GM12878 (cell line): ENCODE measurements around the gene GUCY2D.

Source experiments
- EGR1 ChIP-seq, 2 experiments: IDR thresholded peaks; 1 replicate in 1 of 2; 2 replicates in 1 of 2; pipeline ENCODE4 v1.6.1; 2011 to 2012; ENCODE audit warnings: low read depth in 2 of 2, low read length in 2 of 2, borderline replicate concordance in 1 of 2, mild to moderate bottlenecking in 1 of 2, moderate library complexity in 1 of 2
- HCFC1 ChIP-seq: fragments of 150-350 bp; IDR thresholded peaks from 2 replicates; pipeline ENCODE4 v1.6.1; 2014; ENCODE audit warnings: low read length
- HDAC2 ChIP-seq: fragments of 200-600 bp; sonication (generic); IDR thresholded peaks from 2 replicates; pipeline ENCODE4 v1.6.1; 2017
- JUNB ChIP-seq: IDR thresholded peaks from 2 replicates; pipeline ENCODE4 v1.6.1; 2016; ENCODE audit warnings: antibody characterized with exemption, mild to moderate bottlenecking
- MTA3 ChIP-seq: IDR thresholded peaks from 2 replicates; pipeline ENCODE4 v1.6.1; 2012; ENCODE audit warnings: low read length, inconsistent platforms, borderline replicate concordance
- POU2F2 ChIP-seq: IDR thresholded peaks from 3 replicates; pipeline ENCODE4 v1.6.1; 2011; ENCODE audit warnings: low read depth, mild to moderate bottlenecking, low read length, borderline replicate concordance
- YY1 ChIP-seq: IDR thresholded peaks from 2 replicates; pipeline ENCODE4 v1.6.1; 2011; ENCODE audit warnings: low read depth, mild to moderate bottlenecking, low read length
- TF ChIP-seq, protein P1 (sequence below), 3 experiments: IDR thresholded peaks in 2 of 3; conservative IDR thresholded peaks in 1 of 3; 2 replicates each; pipeline ENCODE4 v1.5.1; 2011; ENCODE audit warnings: low read depth in 3 of 3, low read length in 3 of 3, mild to moderate bottlenecking in 3 of 3, control low read depth in 2 of 3, moderate library complexity in 2 of 3, inconsistent platforms in 1 of 3, mixed read lengths in 1 of 3; ENCODE audit not compliant: control insufficient read depth in 2 of 3, insufficient read depth in 1 of 3; ENCODE audit errors: extremely low read depth in 1 of 3

GRCh38 chr17:8022360-8023003 is 20.1 kb downstream of the GUCY2D start:
- TF ChIP-seq, protein P1, sequence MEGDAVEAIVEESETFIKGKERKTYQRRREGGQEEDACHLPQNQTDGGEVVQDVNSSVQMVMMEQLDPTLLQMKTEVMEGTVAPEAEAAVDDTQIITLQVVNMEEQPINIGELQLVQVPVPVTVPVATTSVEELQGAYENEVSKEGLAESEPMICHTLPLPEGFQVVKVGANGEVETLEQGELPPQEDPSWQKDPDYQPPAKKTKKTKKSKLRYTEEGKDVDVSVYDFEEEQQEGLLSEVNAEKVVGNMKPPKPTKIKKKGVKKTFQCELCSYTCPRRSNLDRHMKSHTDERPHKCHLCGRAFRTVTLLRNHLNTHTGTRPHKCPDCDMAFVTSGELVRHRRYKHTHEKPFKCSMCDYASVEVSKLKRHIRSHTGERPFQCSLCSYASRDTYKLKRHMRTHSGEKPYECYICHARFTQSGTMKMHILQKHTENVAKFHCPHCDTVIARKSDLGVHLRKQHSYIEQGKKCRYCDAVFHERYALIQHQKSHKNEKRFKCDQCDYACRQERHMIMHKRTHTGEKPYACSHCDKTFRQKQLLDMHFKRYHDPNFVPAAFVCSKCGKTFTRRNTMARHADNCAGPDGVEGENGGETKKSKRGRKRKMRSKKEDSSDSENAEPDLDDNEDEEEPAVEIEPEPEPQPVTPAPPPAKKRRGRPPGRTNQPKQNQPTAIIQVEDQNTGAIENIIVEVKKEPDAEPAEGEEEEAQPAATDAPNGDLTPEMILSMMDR (IDR thresholded peaks at IDR 0.05 in 2 of 3, conservative IDR thresholded peaks at IDR 0.05 in 1 of 3; ENCODE audit: control insufficient read depth in 2 of 3, extremely low read depth in 1 of 3, insufficient read depth in 1 of 3, low read depth in 3 of 3, low read length in 3 of 3) = no peak
- TF ChIP-seq HCFC1 = no peak
- TF ChIP-seq POU2F2 = no peak
- TF ChIP-seq MTA3 = no peak
- no peak for TF ChIP-seq YY1
- no peak for TF ChIP-seq HDAC2
- no peak for TF ChIP-seq EGR1 (IDR thresholded peaks at IDR 0.05; ENCODE audit: borderline replicate concordance in 1 of 2, low read depth in 2 of 2, low read length in 2 of 2)
- TF ChIP-seq JUNB = no peak
